H1 (cell line): ENCODE measurements around the gene SGPP2. TPM values are rescaled to one million over a fixed set of nuclear protein-coding genes. Genes with fewer than 3 reads are reported as not detected.

Source experiments
- KDM5A ChIP-seq: fragments of 200-600 bp; IDR thresholded peaks from 2 replicates; pipeline ENCODE4 v1.7.1; 2012; ENCODE audit warnings: mild to moderate bottlenecking, low read length, inconsistent platforms, mixed read lengths
- SRF ChIP-seq: IDR thresholded peaks from 2 replicates; pipeline ENCODE4 v1.6.1; 2011; ENCODE audit warnings: mild to moderate bottlenecking, low read depth, low read length, moderate library complexity
- polyA plus RNA-seq, 7 experiments: library from polyadenylated mRNA; depleted of rRNA in 3 of 7; stranded (reverse) in 5 of 7; unstranded in 2 of 7; fragments of >200 nt in 5 of 7; fragments of 200-250 nt in 2 of 7; gene quantifications; 1 replicate in 5 of 7; 2 replicates in 1 of 7; 4 replicates in 1 of 7; pipeline versions ENCODE4 v1.2.1 to v1.2.3, GENCODE V29; 2011 to 2013; ENCODE audit warnings: missing spikeins in 2 of 7, mixed read lengths in 2 of 7
- total RNA-seq: library from RNA; stranded (reverse); fragmentation: NEBNext Ultra II Directional; extraction: Animal tissue kit (Norgen Biotek cat#: 25700); gene quantifications from 2 replicates; pipeline ENCODE4 v1.2.1, GENCODE V29; 2021

SGPP2 gene
- total and polyA plus RNA-seq, 2 of the 8 experiments (the other 6 are each of a cell fraction or from before 2014, with no cell fraction given): 0.29 TPM; not detected in 1

DNA sequence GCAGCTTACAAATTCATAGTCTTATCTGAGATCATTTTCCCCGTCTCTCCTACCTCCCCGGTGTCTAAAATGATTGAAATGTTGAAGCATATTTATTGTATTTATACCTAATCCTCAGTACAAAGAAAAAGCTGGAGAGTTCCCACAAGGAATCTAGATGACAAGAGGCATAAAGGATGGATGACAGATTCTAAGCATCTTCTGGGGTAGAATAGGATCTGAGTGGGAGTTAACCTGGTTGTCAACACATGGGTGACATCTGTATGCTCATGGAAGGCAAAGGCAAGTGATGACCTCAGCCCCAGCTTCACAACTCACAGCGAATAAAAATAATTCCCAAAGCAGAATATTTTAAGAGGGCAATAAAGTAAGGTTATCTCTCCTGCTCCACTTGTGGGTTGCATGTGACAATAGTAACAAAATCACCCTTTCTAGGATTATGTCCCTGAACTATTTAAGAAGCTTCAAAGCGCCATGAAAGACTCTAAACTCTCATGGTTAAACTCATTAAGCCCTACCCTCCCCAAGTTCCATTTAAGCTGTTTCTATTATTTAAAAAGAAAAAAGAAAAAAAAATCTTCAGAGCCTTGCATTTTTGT, 32.2 kb downstream of the SGPP2 start (continued):
- no peak for TF ChIP-seq SRF
- no peak for TF ChIP-seq KDM5A
- TF ChIP-seq, all 59 proteins: peak for 0
